ENCODE results near the gene PCMTD2.

Gene PCMTD2

DNA sequence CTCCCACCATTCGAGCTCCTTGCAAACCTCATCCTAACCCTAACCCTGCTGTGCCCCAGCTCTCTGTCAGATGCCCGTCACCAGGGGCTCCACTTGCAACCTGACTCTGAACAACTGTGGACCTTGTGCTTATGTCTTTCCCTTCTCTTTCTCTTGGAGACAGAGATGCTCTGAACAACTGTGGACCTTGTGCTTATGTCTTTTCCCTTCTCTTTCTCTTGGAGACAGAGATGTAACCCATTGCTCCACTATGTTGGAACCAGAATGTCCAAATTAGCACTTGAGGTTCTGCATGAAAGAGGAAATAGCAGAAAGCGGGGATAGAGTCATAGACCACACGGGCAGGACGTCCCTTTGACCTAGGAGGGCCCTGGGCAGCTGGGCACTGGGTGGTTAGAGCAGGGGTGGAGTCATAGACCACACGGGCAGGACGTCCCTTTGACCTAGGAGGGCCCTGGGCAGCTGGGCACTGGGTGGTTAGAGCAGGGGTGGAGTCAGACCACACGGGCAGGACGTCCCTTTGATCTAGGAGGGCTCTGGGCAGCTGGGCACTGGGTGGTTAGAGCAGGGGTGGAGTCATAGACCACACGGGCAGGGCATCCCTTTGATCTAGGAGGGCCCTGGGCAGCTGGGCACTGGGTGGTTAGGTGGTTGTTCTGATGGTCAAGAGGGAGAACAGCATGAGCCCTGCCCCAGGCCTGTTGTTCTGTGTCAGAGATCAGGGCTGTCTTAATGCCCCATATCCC lies 22.2 kb downstream of the PCMTD2 start:
- no peaks in the 10 kb centered on the region for H3K4me1 ChIP-seq
- peaks cover 9% of the 10 kb centered on the region; the same call in 1 of the 2 replicates for H3K36me3 ChIP-seq
- TF ChIP-seq, protein P1, sequence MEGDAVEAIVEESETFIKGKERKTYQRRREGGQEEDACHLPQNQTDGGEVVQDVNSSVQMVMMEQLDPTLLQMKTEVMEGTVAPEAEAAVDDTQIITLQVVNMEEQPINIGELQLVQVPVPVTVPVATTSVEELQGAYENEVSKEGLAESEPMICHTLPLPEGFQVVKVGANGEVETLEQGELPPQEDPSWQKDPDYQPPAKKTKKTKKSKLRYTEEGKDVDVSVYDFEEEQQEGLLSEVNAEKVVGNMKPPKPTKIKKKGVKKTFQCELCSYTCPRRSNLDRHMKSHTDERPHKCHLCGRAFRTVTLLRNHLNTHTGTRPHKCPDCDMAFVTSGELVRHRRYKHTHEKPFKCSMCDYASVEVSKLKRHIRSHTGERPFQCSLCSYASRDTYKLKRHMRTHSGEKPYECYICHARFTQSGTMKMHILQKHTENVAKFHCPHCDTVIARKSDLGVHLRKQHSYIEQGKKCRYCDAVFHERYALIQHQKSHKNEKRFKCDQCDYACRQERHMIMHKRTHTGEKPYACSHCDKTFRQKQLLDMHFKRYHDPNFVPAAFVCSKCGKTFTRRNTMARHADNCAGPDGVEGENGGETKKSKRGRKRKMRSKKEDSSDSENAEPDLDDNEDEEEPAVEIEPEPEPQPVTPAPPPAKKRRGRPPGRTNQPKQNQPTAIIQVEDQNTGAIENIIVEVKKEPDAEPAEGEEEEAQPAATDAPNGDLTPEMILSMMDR (IDR thresholded peaks at IDR 0.05; ENCODE audit: low read depth, low read length) = no peak
- no peak overlapping the region for H3K4me3 ChIP-seq (ENCODE audit: low read depth, low read length)
- H3K9me3 ChIP-seq = no peaks in the 10 kb centered on the region
- no peak for DNase-seq
- H3K27me3 ChIP-seq = no peaks in the 10 kb centered on the region

DNA sequence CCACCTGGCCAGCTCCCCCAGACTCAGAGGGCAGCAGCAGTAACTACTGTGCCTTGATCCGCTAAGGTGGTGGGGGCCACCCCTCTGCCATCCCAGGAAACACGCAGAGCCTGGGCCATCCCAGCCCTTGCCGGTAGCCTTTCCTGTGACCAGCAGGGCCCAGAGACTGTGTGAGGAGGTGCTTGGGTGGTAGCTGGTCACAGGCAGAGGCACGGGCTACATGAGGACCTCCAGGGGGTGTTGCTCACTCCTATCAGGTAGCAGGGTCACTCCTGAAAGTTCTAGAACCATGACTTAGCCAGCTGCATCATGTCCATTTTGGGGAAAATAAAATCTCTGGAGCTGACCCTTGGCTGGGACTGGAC lies 22.8 kb downstream of the PCMTD2 start:
- Histone ChIP-seq H3K27me3 (no peaks in the 10 kb centered on the region), H3K9me3 (no peaks in the 10 kb centered on the region), H3K4me3 (ENCODE audit: low read depth, low read length) (no peak overlapping the region), H3K36me3 (peaks cover 4% of the 10 kb centered on the region; the same call in 1 of the 2 replicates), H3K4me1 (no peaks in the 10 kb centered on the region)
- TF ChIP-seq, protein P1 (IDR thresholded peaks at IDR 0.05; ENCODE audit: low read depth, low read length) = no peak
- no peak for DNase-seq

DNA sequence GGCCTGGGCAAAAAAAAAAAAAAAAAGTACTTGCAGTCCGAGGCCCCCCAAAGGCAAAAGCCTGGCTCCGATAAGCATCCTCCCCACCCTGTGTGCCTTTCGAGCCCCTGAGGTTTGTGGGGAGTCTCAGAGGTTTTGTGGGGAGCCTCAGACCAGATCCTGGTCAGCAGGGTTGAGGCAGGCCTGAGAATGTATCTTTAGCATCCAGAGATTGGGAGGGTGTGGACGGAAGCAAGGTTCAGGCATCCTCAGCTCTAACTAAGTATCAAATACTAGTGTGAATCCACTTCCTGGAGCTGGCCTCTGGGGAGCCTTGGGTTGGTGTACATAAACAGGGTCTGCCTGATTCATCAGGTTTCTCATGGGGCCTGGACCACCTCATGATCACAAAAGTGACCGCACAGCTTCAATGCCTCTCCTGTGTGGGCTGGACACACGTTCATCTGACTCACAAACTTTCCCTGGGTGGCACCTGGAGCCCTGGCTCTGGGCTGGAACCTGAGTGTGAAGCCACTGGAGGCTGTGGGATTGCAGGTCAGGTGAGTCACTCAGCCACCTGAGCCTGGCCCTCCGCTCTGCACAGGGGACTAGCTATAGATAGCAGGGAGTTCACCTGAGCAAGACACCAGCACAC lies 24.4 kb downstream of the PCMTD2 start:
- no peaks in the 10 kb centered on the region for H3K9me3 ChIP-seq
- H3K4me1 ChIP-seq = no peaks in the 10 kb centered on the region
- TF ChIP-seq, protein P1 (IDR thresholded peaks at IDR 0.05; ENCODE audit: low read depth, low read length) = no peak
- H3K27me3 ChIP-seq = no peaks in the 10 kb centered on the region
- no peak for DNase-seq
- no peaks in the 10 kb centered on the region for H3K36me3 ChIP-seq
- H3K4me3 ChIP-seq (ENCODE audit: low read depth, low read length) = no peak overlapping the region

DNA sequence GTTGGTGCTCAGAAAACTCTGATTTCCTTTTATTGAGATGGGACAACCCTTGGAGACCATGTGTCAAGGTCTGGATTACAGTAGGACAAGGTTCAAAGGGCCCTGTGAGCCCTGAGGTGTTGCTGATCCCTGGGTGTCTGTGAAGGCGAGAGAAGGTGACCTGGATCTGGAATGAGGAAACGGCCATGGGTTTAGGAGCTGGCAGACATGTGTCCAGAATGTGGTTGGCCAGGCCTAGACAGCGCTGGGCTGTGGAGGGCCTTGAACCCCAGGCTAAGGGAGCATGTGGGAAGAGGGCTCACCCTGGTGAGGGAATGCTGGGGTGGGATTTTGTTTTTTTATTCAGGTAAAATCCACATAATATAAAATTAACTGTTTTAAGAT lies 24.9 kb downstream of the PCMTD2 start:
- no peak for DNase-seq
- Histone ChIP-seq H3K36me3 (no peaks in the 10 kb centered on the region), H3K4me3 (ENCODE audit: low read depth, low read length) (no peak overlapping the region), H3K9me3 (no peaks in the 10 kb centered on the region), H3K4me1 (no peaks in the 10 kb centered on the region), H3K27me3 (no peaks in the 10 kb centered on the region)
- TF ChIP-seq, protein P1 (IDR thresholded peaks at IDR 0.05; ENCODE audit: low read depth, low read length) = no peak

DNA sequence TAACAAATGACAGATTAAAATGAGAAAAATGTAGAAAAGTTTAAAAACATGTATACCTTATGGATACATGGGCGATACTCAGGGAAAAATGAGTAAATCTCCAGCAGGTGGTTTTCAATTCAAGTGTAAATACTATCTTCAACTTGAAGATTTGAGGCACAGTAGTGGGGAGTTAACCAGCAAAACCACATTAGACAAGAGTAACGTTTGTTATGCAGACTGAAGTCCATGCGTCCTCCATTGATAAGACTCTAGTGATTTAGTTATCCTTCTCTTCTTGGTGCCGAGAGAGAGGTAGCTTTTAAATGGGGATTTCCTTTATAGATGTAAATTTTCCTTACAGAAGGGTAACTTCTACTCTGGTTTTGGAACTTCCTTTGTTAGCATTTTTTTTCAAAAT lies 28.1 kb downstream of the PCMTD2 start:
- Histone ChIP-seq H3K27me3 (no peaks in the 10 kb centered on the region), H3K9me3 (peaks cover 2% of the 10 kb centered on the region; the same call in 1 of the 2 replicates), H3K4me3 (ENCODE audit: low read depth, low read length) (no peak overlapping the region), H3K36me3 (no peaks in the 10 kb centered on the region), H3K4me1 (no peaks in the 10 kb centered on the region)
- TF ChIP-seq, protein P1 (IDR thresholded peaks at IDR 0.05; ENCODE audit: low read depth, low read length) = no peak
- no peak for DNase-seq
